ENCODE results near the gene CNOT11.

CNOT11 gene

DNA sequence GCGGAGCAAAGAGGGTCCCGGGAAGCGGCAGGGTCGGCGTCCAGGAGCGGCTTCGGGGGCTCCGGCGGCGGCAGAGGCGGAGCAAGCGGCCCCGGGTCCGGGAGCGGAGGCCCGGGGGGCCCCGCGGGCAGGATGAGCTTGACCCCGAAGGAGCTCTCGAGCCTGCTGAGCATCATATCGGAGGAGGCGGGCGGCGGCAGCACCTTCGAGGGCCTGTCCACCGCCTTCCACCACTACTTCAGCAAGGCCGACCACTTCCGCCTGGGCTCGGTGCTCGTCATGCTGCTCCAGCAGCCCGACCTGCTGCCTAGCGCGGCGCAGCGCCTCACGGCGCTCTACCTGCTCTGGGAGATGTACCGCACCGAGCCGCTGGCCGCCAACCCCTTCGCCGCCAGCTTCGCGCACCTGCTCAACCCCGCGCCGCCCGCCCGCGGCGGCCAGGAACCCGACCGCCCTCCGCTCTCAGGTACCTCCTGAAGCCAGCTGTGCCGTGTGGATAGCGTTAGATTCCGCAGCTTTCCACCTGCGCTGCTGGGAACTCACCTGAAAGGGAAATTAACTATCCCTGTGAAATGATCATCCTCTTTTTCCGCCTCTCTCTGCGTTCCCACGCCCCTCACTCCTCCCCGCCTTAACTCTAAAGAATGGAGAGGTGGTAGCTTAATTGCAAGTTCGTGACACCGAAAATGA, 472 bp downstream of the CNOT11 start:
- peak overlapping the region; percentile 87 to 94 for H3K27ac ChIP-seq
- TF ChIP-seq, protein P1, sequence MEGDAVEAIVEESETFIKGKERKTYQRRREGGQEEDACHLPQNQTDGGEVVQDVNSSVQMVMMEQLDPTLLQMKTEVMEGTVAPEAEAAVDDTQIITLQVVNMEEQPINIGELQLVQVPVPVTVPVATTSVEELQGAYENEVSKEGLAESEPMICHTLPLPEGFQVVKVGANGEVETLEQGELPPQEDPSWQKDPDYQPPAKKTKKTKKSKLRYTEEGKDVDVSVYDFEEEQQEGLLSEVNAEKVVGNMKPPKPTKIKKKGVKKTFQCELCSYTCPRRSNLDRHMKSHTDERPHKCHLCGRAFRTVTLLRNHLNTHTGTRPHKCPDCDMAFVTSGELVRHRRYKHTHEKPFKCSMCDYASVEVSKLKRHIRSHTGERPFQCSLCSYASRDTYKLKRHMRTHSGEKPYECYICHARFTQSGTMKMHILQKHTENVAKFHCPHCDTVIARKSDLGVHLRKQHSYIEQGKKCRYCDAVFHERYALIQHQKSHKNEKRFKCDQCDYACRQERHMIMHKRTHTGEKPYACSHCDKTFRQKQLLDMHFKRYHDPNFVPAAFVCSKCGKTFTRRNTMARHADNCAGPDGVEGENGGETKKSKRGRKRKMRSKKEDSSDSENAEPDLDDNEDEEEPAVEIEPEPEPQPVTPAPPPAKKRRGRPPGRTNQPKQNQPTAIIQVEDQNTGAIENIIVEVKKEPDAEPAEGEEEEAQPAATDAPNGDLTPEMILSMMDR (IDR thresholded peaks at IDR 0.05), result no peak
- peak overlapping the region; percentile 90 for H3K4me3 ChIP-seq
- peak; percentile 82 for DNase-seq (ENCODE audit: low spot score)

DNA sequence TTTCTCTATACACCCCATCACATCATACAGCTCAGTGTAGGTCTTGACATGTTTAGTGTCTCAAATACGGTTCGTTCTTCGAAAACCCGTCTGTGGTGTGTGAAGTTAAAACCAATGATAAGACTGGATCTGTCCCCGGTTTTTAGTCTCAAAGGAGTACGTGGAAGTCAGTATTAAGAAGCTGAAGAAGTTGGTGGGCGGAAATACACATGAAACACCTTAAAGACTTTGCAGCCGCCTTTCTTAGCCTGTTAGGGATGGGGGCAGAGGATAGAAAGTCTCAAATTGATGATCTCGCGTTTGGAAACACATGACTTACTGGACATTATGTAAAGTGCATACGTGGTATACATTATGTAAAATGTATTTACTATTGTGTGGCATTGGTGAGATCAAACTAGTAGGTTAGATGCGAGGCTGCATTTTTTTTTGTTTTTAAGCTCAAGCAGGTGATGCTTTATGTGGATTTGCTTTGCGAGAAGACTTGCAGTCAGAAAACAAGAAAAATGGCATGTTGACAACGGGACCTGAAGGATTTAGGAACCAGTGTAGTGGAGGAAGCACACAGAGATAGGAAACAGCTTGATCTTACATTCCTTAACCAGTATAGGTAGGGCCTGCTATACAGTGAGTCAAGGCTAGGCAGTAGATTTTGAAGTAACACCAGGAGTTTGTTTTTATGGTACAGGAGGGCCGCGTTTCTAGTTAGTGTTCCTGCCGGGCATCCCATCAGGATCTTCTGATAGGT, 1.2 kb downstream of the CNOT11 start:
- TF ChIP-seq, protein P1 (IDR thresholded peaks at IDR 0.05), result no peak
- H3K4me3 ChIP-seq, result peak overlapping the region; percentile 90
- H3K27ac ChIP-seq, result peak overlapping the region in 1 of 2 donors; percentile 94
- DNase-seq (ENCODE audit: low spot score), result no peak

DNA sequence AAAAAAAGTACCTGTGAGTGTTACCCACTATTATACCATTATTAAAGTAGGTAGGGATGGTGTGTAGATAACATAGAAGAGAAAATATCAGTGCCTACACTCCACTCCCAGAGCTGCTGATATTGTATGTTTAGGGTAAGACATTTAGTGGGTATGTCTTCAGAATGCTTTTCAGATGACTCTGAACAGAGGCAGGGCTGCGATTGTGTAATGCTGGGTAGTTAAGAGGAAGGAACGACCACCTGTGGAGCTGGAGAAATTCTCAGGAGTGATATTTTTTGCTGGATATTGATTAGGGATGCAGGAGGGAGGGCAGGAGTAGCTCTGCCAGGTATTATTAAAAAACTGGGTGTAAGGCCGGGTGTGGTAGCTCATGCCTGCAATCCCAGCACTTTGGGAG, 2.8 kb downstream of the CNOT11 start:
- TF ChIP-seq, protein P1 (IDR thresholded peaks at IDR 0.05), result no peak
- Histone ChIP-seq H3K27ac (no peak overlapping the region), H3K4me3 (no peak overlapping the region)
- DNase-seq (ENCODE audit: low spot score), result no peak

DNA sequence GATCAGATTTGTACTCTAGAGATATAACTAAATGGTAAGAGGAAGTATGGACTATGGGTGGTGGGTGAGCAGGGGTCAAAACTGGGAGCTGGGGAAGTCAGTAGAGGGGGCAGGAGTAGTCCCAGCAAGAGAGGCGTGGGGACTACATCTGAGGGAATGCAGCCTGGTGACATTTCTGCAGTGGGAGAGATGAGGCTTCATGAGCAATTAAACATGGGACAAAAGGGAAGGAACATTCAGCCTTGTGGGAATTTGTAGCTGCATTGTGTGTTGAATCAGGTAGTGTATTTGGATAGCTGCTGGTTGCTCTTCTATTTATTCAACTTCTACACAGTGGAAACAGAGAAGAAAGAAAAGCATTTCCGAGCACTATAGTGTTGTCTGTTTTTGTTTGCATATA, 3.6 kb downstream of the CNOT11 start:
- TF ChIP-seq, protein P1 (IDR thresholded peaks at IDR 0.05), result no peak
- DNase-seq (ENCODE audit: low spot score), result no peak
- Histone ChIP-seq H3K27ac (no peak overlapping the region), H3K4me3 (no peak overlapping the region)

DNA sequence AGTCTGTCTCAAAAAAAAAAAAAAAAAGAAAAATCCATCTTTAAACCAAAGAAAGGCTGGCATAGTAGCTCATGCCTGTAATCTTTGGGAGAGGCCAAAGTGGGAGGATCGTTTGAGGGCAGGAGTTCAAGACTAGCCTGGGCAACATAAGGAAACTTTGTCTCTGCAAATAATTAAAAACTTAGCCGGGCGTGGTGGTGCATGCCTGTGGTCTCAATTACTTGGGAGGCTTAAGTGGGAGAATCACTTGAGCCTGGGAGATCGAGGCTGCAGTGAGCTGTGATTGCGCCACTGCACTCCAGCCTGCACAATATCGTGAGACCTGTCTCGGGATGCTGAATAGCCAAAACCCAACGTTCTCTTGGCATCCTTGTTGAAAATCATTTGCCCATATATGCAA, 6.1 kb downstream of the CNOT11 start:
- H3K27ac ChIP-seq, result no peak overlapping the region
- TF ChIP-seq, protein P1 (IDR thresholded peaks at IDR 0.05), result no peak
- no peak overlapping the region for H3K4me3 ChIP-seq
- no peak for DNase-seq (ENCODE audit: low spot score)

DNA sequence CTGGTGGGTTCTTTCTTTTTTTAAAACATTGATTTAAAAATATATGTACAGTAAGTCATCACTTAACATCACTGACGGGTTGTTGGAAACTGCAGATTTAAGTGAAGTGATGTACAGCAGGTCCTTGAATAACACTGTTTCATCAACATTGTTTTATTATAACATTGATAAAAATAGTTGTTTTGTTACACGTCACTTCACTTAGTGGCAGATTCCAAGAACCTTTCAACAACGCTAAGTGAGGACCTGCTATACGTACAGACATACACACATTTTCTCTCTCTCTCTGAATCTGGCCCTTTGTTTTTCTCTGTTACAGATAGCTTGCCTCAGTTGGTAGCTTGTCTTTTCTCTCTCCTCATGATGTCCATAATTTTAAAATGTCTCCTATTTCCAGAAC, 9.5 kb downstream of the CNOT11 start:
- no peak for DNase-seq (ENCODE audit: low spot score)
- TF ChIP-seq, protein P1 (IDR thresholded peaks at IDR 0.05), result no peak

DNA sequence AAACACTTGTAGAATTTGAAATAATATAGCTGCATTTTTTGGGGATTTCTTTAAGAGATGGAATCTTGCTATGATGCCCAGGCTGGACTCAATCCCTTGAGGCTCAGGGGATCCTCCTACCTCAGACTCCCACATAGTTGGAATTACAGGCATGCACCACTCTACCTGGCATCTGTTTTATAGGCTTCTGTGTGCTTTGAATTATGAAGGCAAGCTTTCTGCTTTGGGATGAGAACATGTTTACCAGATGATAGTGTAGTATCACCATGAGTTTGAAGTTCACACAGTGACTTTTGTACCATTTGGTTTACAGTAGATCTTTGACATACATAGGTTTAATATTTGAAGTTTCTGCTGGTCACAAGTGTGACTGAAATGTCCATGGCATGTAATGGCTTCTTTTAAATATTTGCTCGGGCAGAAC, 10.7 kb downstream of the CNOT11 start:
- DNase-seq (ENCODE audit: low spot score), result no peak
- TF ChIP-seq, protein P1 (IDR thresholded peaks at IDR 0.05), result no peak
- H3K27ac ChIP-seq, result no peak overlapping the region
- H3K4me3 ChIP-seq, result no peak overlapping the region

More for the DNA sequence above, 9.5 kb downstream of the CNOT11 start:
- H3K4me3 ChIP-seq, result no peak overlapping the region
- no peak overlapping the region for H3K27ac ChIP-seq
